NB4 (cell line): ENCODE results near the gene PLEKHG3.

Experiments
- CTCF ChIP-seq: IDR thresholded peaks from one replicate; pipeline ENCODE4 v1.5.1; 2012; ENCODE audit warnings: low read depth, low read length
- POLR2A ChIP-seq: IDR thresholded peaks from 2 replicates; pipeline ENCODE4 v1.6.1; 2011; ENCODE audit warnings: mild to moderate bottlenecking; ENCODE audit not compliant: insufficient read length; ENCODE audit errors: extremely low read depth

DNA sequence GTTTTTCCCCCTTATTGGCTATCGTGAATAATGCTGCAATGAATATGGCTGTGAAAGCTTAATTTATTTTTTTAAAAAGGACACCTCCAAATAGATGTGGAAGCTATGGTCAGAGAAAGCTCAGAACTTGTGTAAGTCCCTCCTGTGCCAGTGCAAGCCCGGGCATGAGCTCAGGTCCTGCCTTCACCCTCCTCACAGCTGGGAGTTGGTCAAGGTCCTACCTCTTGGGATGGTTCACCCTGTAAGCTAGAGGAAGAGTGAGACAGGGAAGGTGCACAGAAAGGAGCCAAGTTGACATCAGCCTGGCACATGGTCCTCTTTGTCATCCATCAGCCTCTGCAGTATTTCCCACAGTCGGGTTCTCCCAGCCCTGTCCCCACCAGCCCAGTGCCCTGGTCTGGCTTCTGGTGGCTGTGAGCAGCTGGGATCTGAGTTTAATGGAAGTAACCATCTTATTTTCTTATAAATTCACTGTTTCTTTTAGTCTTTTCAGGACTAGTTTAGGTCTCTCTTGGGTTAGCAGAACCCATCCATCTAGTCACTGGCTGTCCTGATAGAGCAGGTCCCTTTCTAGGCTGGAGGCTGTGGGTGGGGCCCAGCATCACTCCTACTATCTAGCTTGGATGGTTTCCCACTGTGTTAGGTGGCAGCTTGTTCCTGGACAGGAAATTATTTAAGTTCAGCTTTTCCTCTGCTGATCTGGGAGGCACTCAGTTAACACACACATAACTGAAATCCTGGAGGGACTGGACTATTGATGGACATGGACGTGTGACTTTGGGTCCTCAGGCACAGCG lies 11.8 kb upstream of the PLEKHG3 start:
- no peak for TF ChIP-seq CTCF
- no peak for TF ChIP-seq POLR2A
